Posterior vena cava (tissue), 2 donors: ENCODE data around the gene PRKCZ. TPM values are rescaled to one million over a fixed set of nuclear protein-coding genes. Genes with fewer than 3 reads are reported as not detected.

Experiments used
- DNase-seq: peaks from one replicate; pipeline ENCODE4 v3.0.0-alpha.2; 2020; ENCODE audit warnings: low spot score
- intact Hi-C, 2 donors: fragments of 100-400 bp; cut with DNase I; formaldehyde crosslinking; loops; one replicate each; pipeline versions ENCODE4 v1.14.1 to v1.14.2; 2022 to 2023
- total RNA-seq, 2 donors: library from RNA; stranded (reverse); fragmentation: NEBNext Ultra II Directional; extraction: Animal tissue kit (Norgen Biotek cat#: 25700); gene quantifications; one replicate each; pipeline ENCODE4 v1.2.1, GENCODE V29; 2021
- donor health status: DM: yes; HTN: yes; CAD: no.
- donor health status: DM: yes; HTN: yes; CAD: no.

PRKCZ gene
- total RNA-seq, 2 donors from 2014 or later, result 3.0 to 3.6 TPM

- DNase-seq, result no peak
- intact Hi-C loops, result no loop called here
Observed at GRCh38 chr1:2076826-2077225, 26.6 kb downstream of the PRKCZ start.

- no peak for DNase-seq
- intact Hi-C loops, result no loop called here
Observed at GRCh38 chr1:2078170-2078569, 28.0 kb downstream of the PRKCZ start.

- DNase-seq, result no peak
- intact Hi-C loops, result no loop called here
Observed at GRCh38 chr1:2079396-2080085, 29.3 kb downstream of the PRKCZ start.

- no peak for DNase-seq
Observed at GRCh38 chr1:2080140-2080539, 29.9 kb downstream of the PRKCZ start.

GRCh38 chr1:2080884-2081283 is 30.7 kb downstream of the PRKCZ start:
- no peak for DNase-seq
- intact Hi-C loops, result no loop called here

More at GRCh38 chr1:2080140-2080539, 29.9 kb downstream of the PRKCZ start:
- intact Hi-C loops, result no loop called here

GRCh38 chr1:2081326-2081885 is 31.2 kb downstream of the PRKCZ start:
- intact Hi-C loops, result no loop called here
- DNase-seq, result no peak

GRCh38 chr1:2082064-2082463 is 31.9 kb downstream of the PRKCZ start:
- DNase-seq, result no peak
- intact Hi-C loops, result no loop called here

- intact Hi-C loops, result no loop called here
- no peak for DNase-seq
Observed at GRCh38 chr1:2083666-2084065, 33.5 kb downstream of the PRKCZ start.

- intact Hi-C loops, result no loop called here
- no peak for DNase-seq
Observed at GRCh38 chr1:2084306-2084705, 34.1 kb downstream of the PRKCZ start.

- intact Hi-C loops, result no loop called here
- DNase-seq, result no peak
Observed at GRCh38 chr1:2085080-2085479, 34.9 kb downstream of the PRKCZ start.

- intact Hi-C loops, result no loop called here
- no peak for DNase-seq
Observed at GRCh38 chr1:2086446-2087078, 36.4 kb downstream of the PRKCZ start.

- intact Hi-C loops, result no loop called here
- DNase-seq, result no peak
Observed at GRCh38 chr1:2087766-2088165, 37.6 kb downstream of the PRKCZ start.

GRCh38 chr1:2088458-2088857 is 38.2 kb downstream of the PRKCZ start:
- intact Hi-C loops, result no loop called here
- no peak for DNase-seq

- intact Hi-C loops, result no loop called here
- no peak for DNase-seq
Observed at GRCh38 chr1:2089051-2089450, 38.8 kb downstream of the PRKCZ start.

- intact Hi-C loops, result no loop called here
- DNase-seq, result no peak
Observed at GRCh38 chr1:2090216-2090890, 40.1 kb downstream of the PRKCZ start.

GRCh38 chr1:2091611-2092604 is 41.7 kb downstream of the PRKCZ start:
- intact Hi-C loops, result no loop called here

GRCh38 chr1:2093055-2093454 is 42.8 kb downstream of the PRKCZ start:
- intact Hi-C loops, result no loop called here
- DNase-seq, result no peak

More at GRCh38 chr1:2091611-2092604, 41.7 kb downstream of the PRKCZ start:
- DNase-seq, result no peak

- DNase-seq, result no peak
- intact Hi-C loops, result no loop called here
Observed at GRCh38 chr1:2093636-2094035, 43.4 kb downstream of the PRKCZ start.
